K562 (cell line): ENCODE results near the gene CYP2W1. TPM values are rescaled to one million over a fixed set of nuclear protein-coding genes. Genes with fewer than 3 reads are reported as not detected.
A peak's percentile ranks its signal among the peaks of the same experiment; 100 is the strongest.

Source experiments
- ATAC-seq: fragments of 200-7000 bp; cut with Tn5 transposase; 3 replicates; pipeline ENCODE4 v1.9.1; 2020; ENCODE audit warnings: moderate library complexity
- BruUV-seq: library from RNA; stranded (reverse); fragments of 400-500 nt; replicated peaks from 2 replicates; lab custom pipeline; 2021; lab: Mats Ljungman, UMichigan
- CTCF ChIA-PET: fragments of 300-600 bp; formaldehyde crosslinking; extraction: SDS; loops from one replicate; lab custom pipeline; 2021; ENCODE audit warnings: low intra/inter-chr PET ratio; lab: Yijun Ruan, JAX
- POLR2A ChIA-PET: fragments of 300-600, 350-650 bp; sonication (Branson Sonifier 250); formaldehyde crosslinking; extraction: SDS; loops from one replicate; lab custom pipeline; 2021; ENCODE audit warnings: antibody characterized with exemption, inconsistent platforms; lab: Yijun Ruan, JAX
- DNase-seq, 4 experiments: peaks; one replicate each; pipeline versions ENCODE4 v3.0.0 to v3.0.0-alpha.2; 2011 to 2018; ENCODE audit warnings: low spot score in 3 of 4, mixed read lengths in 3 of 4; ENCODE audit errors: extremely low read depth in 1 of 4
- FAIRE-seq: peaks from 2 replicates; lab custom pipeline; 2011; peaks lifted over from hg19 to GRCh38; lab: Jason Lieb, UNC
- H2AFZ ChIP-seq: 2 replicates; pipeline ENCODE4 v1.6.0; 2011; ENCODE audit warnings: low read depth, low read length, control low read depth, inconsistent platforms
- H3K27ac ChIP-seq: fragments of 200-600 bp; 3 replicates; pipeline ENCODE4 v1.8.0; 2011; ENCODE audit warnings: low read depth, mild to moderate bottlenecking, control low read depth, inconsistent platforms, low read length, moderate library complexity, mixed read lengths; ENCODE audit errors: extremely low read depth
- H3K27me3 ChIP-seq, 2 experiments: fragments of 300-600 bp in 1 of 2; 2 replicates in 1 of 2; 3 replicates in 1 of 2; pipeline versions ENCODE4 v1.6.0 to v1.8.0; 2011; ENCODE audit warnings: inconsistent platforms in 2 of 2, low read length in 2 of 2, mild to moderate bottlenecking in 1 of 2, mixed read lengths in 1 of 2, moderate library complexity in 1 of 2; ENCODE audit not compliant: control insufficient read depth in 2 of 2, insufficient read depth in 2 of 2
- H3K36me3 ChIP-seq: fragments of 300-600 bp; 3 replicates; pipeline ENCODE4 v1.8.0; 2011; ENCODE audit warnings: mild to moderate bottlenecking, low read length, inconsistent platforms; ENCODE audit not compliant: control insufficient read depth, insufficient read depth
- H3K4me1 ChIP-seq, 2 experiments: fragments of 200-600 bp in 1 of 2; replicated peaks in 1 of 2; 2 replicates in 1 of 2; 3 replicates in 1 of 2; pipeline versions ENCODE4 v1.5.1 to v1.8.0; 2011; ENCODE audit warnings: inconsistent platforms in 2 of 2, low read length in 2 of 2, mild to moderate bottlenecking in 1 of 2, mixed read lengths in 1 of 2, moderate library complexity in 1 of 2; ENCODE audit not compliant: control insufficient read depth in 2 of 2, insufficient read depth in 2 of 2
- H3K4me2 ChIP-seq: 2 replicates; pipeline ENCODE4 v1.6.1; 2011; ENCODE audit warnings: low read length, control low read depth, inconsistent platforms, mixed read lengths; ENCODE audit not compliant: insufficient read depth
- H3K4me3 ChIP-seq: fragments of 200-600 bp; sonication (generic), shearing (Covaris generic); 2 replicates; pipeline ENCODE4 v1.5.1; 2016; ENCODE audit warnings: control low read depth, inconsistent platforms
- H3K79me2 ChIP-seq: fragments of 200-600 bp; 3 replicates; pipeline ENCODE4 v1.8.0; 2011; ENCODE audit warnings: low read length, inconsistent platforms; ENCODE audit not compliant: control insufficient read depth, insufficient read depth
- H3K9ac ChIP-seq, 2 experiments: 2 replicates each; pipeline versions ENCODE4 v1.6.0 to v1.6.1; 2011; ENCODE audit warnings: low read depth in 2 of 2, low read length in 2 of 2, control low read depth in 1 of 2, inconsistent platforms in 1 of 2, mild to moderate bottlenecking in 1 of 2, mixed read lengths in 1 of 2; ENCODE audit not compliant: insufficient read depth in 1 of 2
- H3K9me1 ChIP-seq: one replicate; pipeline ENCODE4 v1.6.0; 2011; ENCODE audit warnings: inconsistent platforms, mild to moderate bottlenecking, low read length, moderate library complexity; ENCODE audit not compliant: control insufficient read depth, insufficient read depth
- H3K9me3 ChIP-seq: replicated peaks from 2 replicates; pipeline ENCODE4 v1.5.1; 2011; ENCODE audit warnings: low read depth, low read length, inconsistent platforms; ENCODE audit not compliant: control insufficient read depth, insufficient read depth
- H4K20me1 ChIP-seq: replicated peaks from 2 replicates; pipeline ENCODE4 v1.6.1; 2011; ENCODE audit warnings: low read length, inconsistent platforms, mixed read lengths; ENCODE audit not compliant: control insufficient read depth, insufficient read depth
- COPS2 ChIP-seq: fragments of 450-650 bp; conservative IDR thresholded peaks from 2 replicates; pipeline ENCODE4 v1.6.1; 2016; ENCODE audit warnings: mild to moderate bottlenecking, moderate library complexity
- NBN ChIP-seq: fragments of 450-650 bp; IDR thresholded peaks from 2 replicates; pipeline ENCODE4 v1.6.1; 2016; ENCODE audit warnings: low read depth, mild to moderate bottlenecking
- SMC3 ChIP-seq: conservative IDR thresholded peaks from 2 replicates; pipeline ENCODE4 v1.6.1; 2011; ENCODE audit warnings: low read depth, low read length, improper control_type of control experiment; ENCODE audit not compliant: insufficient read depth
- SRF ChIP-seq, 2 experiments: fragments of 250-450, 450-650 bp in 1 of 2; sonication (Bioruptor Pico) in 1 of 2; sonication (generic) in 1 of 2; formaldehyde crosslinking; IDR thresholded peaks; 2 replicates each; pipeline versions ENCODE4 v1.5.0 to v1.5.1; 2020 to 2022; ENCODE audit warnings: mild to moderate bottlenecking in 1 of 2, missing genetic modification reagents in 1 of 2
- YBX1 ChIP-seq: fragments of 450-650 bp; IDR thresholded peaks from 2 replicates; pipeline ENCODE4 v1.7.1; 2016; ENCODE audit warnings: mild to moderate bottlenecking
- WGBS: fragments of 100-300 bp; shearing (Covaris generic); methylation state at CpG from one replicate; pipeline ENCODE4 v1.1.6; 2016; ENCODE audit warnings: low coverage, mixed read lengths; ENCODE audit not compliant: insufficient coverage; ENCODE audit errors: missing lambda C conversion rate; 5-methylcytosine and 5-hydroxymethylcytosine counted together
- in situ Hi-C: fragments of 300-500 bp; cut with MboI; formaldehyde crosslinking; loops from 4 replicates; pipeline ENCODE4 v1.15.0; 2018; ENCODE audit warnings: inconsistent platforms, mixed read lengths
- intact Hi-C: fragments of 100-400 bp; cut with micrococcal nuclease; formaldehyde crosslinking; loops from 2 replicates; pipeline ENCODE4 v1.14.2; 2022
- polyA plus RNA-seq, 8 experiments: library from polyadenylated mRNA; depleted of rRNA in 4 of 8; stranded (reverse) in 5 of 8; unstranded in 3 of 8; fragments of >200 nt; fragmentation: Nextera tagmentation in 2 of 8; fragmentation: Illumina TruSeq in 1 of 8; extraction: Ambion mirVana in 2 of 8; extraction: Trizol in 1 of 8; gene quantifications; 2 replicates each; pipeline versions ENCODE4 v1.2.1 to v1.2.3, GENCODE V29; 2011 to 2014; ENCODE audit warnings: inconsistent platforms in 1 of 8, missing spikeins in 1 of 8
- total RNA-seq, 7 experiments: library from RNA; depleted of rRNA in 6 of 7; stranded (reverse); fragments of >200 nt in 6 of 7; fragmentation: Illumina TruSeq in 2 of 7; extraction: Trizol in 2 of 7; gene quantifications; 2 replicates each; pipeline versions ENCODE4 v1.2.1 to v1.2.3, GENCODE V29; 2011 to 2021; ENCODE audit warnings: low replicate concordance in 1 of 7
- TF ChIP-seq, protein P1 (sequence below): sonication (generic); formaldehyde crosslinking; IDR thresholded peaks from 2 replicates; pipeline ENCODE4 v1.8.0; 2022; ENCODE audit warnings: mild to moderate bottlenecking, missing genetic modification reagents
- TF ChIP-seq, protein P2 (sequence below): sonication (generic); formaldehyde crosslinking; IDR thresholded peaks from 2 replicates; pipeline ENCODE4 v1.8.0; 2022; ENCODE audit warnings: mild to moderate bottlenecking, missing genetic modification reagents
- TF ChIP-seq, protein P3 (sequence below): fragments of 250-450 bp; sonication (Bioruptor Pico); IDR thresholded peaks from 2 replicates; pipeline ENCODE4 v1.4.0; 2020; ENCODE audit warnings: mild to moderate bottlenecking

CYP2W1 gene
- total and polyA plus RNA-seq, 9 of the 15 experiments (the other 6 are each of a cell fraction or from before 2014, with no cell fraction given) = not detected

DNA sequence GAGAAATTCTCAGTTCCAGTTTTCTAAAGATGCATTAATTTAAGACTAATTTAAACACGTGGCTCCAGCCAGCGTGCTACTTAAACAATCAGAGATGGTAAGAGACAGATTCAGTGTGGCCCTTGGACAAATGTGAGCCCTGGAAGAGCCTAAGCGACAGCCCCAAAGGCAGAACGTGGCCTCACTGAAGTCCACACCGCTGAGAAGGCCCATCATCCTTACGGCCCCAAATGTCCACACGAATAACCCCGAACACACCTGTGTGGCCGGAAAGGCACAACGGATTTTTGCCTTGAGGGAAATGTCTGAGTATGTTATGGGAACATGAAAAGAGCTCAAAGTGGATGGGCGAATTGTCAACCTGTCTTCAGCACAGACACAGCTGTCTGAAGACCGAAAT is 10.9 kb upstream of the CYP2W1 start:
- Histone ChIP-seq H2AFZ (no peak overlapping the region), H3K9ac (no peak overlapping the region), H3K79me2 (peaks cover 46% of the 10 kb centered on the region), H3K27me3 (no peaks in the 10 kb centered on the region), H3K27ac (no peak overlapping the region), H3K4me3 (no peak overlapping the region), H4K20me1 (no peaks in the 10 kb centered on the region; the same call in 1 of the 2 replicates), H3K9me3 (no peaks in the 10 kb centered on the region), H3K36me3 (peaks cover 62% of the 10 kb centered on the region), H3K4me2 (no peak overlapping the region), H3K9me1 (no peaks in the 10 kb centered on the region), H3K4me1 (peaks cover 7 to 20% of the 10 kb centered on the region in 2 experiments; a peak in 4 of 5 replicates)
- no peak for DNase-seq
- WGBS = 97% methylated on average over 12 of the region's 12 CpGs
- FAIRE-seq = peak; percentile 37
- TF ChIP-seq, protein P1, sequence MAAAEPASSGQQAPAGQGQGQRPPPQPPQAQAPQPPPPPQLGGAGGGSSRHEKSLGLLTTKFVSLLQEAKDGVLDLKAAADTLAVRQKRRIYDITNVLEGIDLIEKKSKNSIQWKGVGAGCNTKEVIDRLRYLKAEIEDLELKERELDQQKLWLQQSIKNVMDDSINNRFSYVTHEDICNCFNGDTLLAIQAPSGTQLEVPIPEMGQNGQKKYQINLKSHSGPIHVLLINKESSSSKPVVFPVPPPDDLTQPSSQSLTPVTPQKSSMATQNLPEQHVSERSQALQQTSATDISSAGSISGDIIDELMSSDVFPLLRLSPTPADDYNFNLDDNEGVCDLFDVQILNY (CRISPR knock-in tag) = no peak
- TF ChIP-seq NBN (no peak), SRF (CRISPR knock-in tag; IDR thresholded peaks at IDR 0.05) (no peak), COPS2 (no peak), YBX1 (no peak), SMC3 (no peak)
- TF ChIP-seq, protein P2, sequence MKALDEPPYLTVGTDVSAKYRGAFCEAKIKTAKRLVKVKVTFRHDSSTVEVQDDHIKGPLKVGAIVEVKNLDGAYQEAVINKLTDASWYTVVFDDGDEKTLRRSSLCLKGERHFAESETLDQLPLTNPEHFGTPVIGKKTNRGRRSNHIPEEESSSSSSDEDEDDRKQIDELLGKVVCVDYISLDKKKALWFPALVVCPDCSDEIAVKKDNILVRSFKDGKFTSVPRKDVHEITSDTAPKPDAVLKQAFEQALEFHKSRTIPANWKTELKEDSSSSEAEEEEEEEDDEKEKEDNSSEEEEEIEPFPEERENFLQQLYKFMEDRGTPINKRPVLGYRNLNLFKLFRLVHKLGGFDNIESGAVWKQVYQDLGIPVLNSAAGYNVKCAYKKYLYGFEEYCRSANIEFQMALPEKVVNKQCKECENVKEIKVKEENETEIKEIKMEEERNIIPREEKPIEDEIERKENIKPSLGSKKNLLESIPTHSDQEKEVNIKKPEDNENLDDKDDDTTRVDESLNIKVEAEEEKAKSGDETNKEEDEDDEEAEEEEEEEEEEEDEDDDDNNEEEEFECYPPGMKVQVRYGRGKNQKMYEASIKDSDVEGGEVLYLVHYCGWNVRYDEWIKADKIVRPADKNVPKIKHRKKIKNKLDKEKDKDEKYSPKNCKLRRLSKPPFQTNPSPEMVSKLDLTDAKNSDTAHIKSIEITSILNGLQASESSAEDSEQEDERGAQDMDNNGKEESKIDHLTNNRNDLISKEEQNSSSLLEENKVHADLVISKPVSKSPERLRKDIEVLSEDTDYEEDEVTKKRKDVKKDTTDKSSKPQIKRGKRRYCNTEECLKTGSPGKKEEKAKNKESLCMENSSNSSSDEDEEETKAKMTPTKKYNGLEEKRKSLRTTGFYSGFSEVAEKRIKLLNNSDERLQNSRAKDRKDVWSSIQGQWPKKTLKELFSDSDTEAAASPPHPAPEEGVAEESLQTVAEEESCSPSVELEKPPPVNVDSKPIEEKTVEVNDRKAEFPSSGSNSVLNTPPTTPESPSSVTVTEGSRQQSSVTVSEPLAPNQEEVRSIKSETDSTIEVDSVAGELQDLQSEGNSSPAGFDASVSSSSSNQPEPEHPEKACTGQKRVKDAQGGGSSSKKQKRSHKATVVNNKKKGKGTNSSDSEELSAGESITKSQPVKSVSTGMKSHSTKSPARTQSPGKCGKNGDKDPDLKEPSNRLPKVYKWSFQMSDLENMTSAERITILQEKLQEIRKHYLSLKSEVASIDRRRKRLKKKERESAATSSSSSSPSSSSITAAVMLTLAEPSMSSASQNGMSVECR (CRISPR knock-in tag) = no peak
- TF ChIP-seq, protein P3, sequence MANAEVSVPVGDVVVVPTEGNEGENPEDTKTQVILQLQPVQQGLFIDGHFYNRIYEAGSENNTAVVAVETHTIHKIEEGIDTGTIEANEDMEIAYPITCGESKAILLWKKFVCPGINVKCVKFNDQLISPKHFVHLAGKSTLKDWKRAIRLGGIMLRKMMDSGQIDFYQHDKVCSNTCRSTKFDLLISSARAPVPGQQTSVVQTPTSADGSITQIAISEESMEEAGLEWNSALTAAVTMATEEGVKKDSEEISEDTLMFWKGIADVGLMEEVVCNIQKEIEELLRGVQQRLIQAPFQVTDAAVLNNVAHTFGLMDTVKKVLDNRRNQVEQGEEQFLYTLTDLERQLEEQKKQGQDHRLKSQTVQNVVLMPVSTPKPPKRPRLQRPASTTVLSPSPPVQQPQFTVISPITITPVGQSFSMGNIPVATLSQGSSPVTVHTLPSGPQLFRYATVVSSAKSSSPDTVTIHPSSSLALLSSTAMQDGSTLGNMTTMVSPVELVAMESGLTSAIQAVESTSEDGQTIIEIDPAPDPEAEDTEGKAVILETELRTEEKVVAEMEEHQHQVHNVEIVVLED = no peak
- intact Hi-C loops = no loop called here
- in situ Hi-C loops = no loop called here
- no TSS peak for BruUV-seq
- ChIA-PET CTCF (no interaction called here), POLR2A (interaction anchor here (1.1 kb wide), 2 partner anchors 15 to 165 kb away, joined by 3 read pairs; no protein-coding TSS in a partner anchor)
- ATAC-seq = no peak
